GM18951 (cell line): ENCODE data around the gene EPB41L4A.

Experiments
- POLR2A ChIP-seq: IDR thresholded peaks from 4 replicates; pipeline ENCODE4 v1.6.1; 2011; ENCODE audit warnings: mild to moderate bottlenecking; ENCODE audit not compliant: insufficient read length, insufficient read depth; ENCODE audit errors: extremely low read depth
- in situ Hi-C: fragments of 300-500 bp; cut with MboI; formaldehyde crosslinking; loops from one replicate; pipeline ENCODE4 v1.12.0; 2022; ENCODE audit warnings: low sequenced_read_pairs, mixed read lengths, inconsistent platforms; ENCODE audit not compliant: unreplicated experiment

The EPB41L4A gene

GRCh38 chr5:112142769-112143270 lies 276.3 kb downstream of the EPB41L4A start:
- in situ Hi-C loops: loop anchor here (25.0 kb wide), 1 partner anchor 381 kb away; the partner anchor contains the start of gene NREP
- TF ChIP-seq POLR2A: no peak

GRCh38 chr5:112141582-112141981 lies 277.5 kb downstream of the EPB41L4A start:
- no peak for TF ChIP-seq POLR2A
- in situ Hi-C loops: loop anchor here (25.0 kb wide), 1 partner anchor 379 kb away; the partner anchor contains the start of gene NREP

GRCh38 chr5:112138526-112138925 lies 280.6 kb downstream of the EPB41L4A start:
- in situ Hi-C loops: loop anchor here (25.0 kb wide), 1 partner anchor 376 kb away; the partner anchor contains the start of gene NREP
- no peak for TF ChIP-seq POLR2A

GRCh38 chr5:112136773-112137172 lies 282.3 kb downstream of the EPB41L4A start:
- in situ Hi-C loops: loop anchor here (25.0 kb wide), 1 partner anchor 374 kb away; the partner anchor contains the start of gene NREP
- TF ChIP-seq POLR2A: no peak

GRCh38 chr5:112127861-112128260 lies 291.2 kb downstream of the EPB41L4A start:
- TF ChIP-seq POLR2A: no peak
- in situ Hi-C loops: loop anchor here (25.0 kb wide), 1 partner anchor 366 kb away; the partner anchor contains the start of gene NREP

- TF ChIP-seq POLR2A: no peak
- in situ Hi-C loops: loop anchor here (25.0 kb wide), 1 partner anchor 365 kb away; the partner anchor contains the start of gene NREP
Observed at GRCh38 chr5:112126982-112127381, 292.1 kb downstream of the EPB41L4A start.

GRCh38 chr5:112125903-112126302 lies 293.2 kb downstream of the EPB41L4A start:
- in situ Hi-C loops: loop anchor here (25.0 kb wide), 1 partner anchor 364 kb away; the partner anchor contains the start of gene NREP
- TF ChIP-seq POLR2A: no peak

GRCh38 chr5:112124788-112125187 lies 294.3 kb downstream of the EPB41L4A start:
- in situ Hi-C loops: loop anchor here (25.0 kb wide), 1 partner anchor 362 kb away; the partner anchor contains the start of gene NREP
- TF ChIP-seq POLR2A: no peak

- TF ChIP-seq POLR2A: no peak
- in situ Hi-C loops: no loop called here
Observed at GRCh38 chr5:112123086-112123485, 296.0 kb downstream of the EPB41L4A start.

GRCh38 chr5:112122353-112122752 lies 296.7 kb downstream of the EPB41L4A start:
- TF ChIP-seq POLR2A: no peak
- in situ Hi-C loops: no loop called here

- in situ Hi-C loops: no loop called here
- TF ChIP-seq POLR2A: no peak
Observed at GRCh38 chr5:112121258-112121657, 297.8 kb downstream of the EPB41L4A start.

- in situ Hi-C loops: no loop called here
- TF ChIP-seq POLR2A: no peak
Observed at GRCh38 chr5:112119969-112120368, 299.1 kb downstream of the EPB41L4A start.

GRCh38 chr5:112119508-112119907 lies 299.6 kb downstream of the EPB41L4A start:
- TF ChIP-seq POLR2A: no peak
- in situ Hi-C loops: no loop called here

- in situ Hi-C loops: no loop called here
- TF ChIP-seq POLR2A: no peak
Observed at GRCh38 chr5:112117551-112117950, 301.5 kb downstream of the EPB41L4A start.
